NCI-H146 treated with DMSO at 0.1 percent for 48 hours (cell line): ENCODE measurements around the gene ELK4.

ENCODE experiments used
- DNase-seq: peaks from one replicate; lab custom pipeline; 2025; ENCODE audit not compliant: unreplicated experiment; lab: John Stamatoyannopoulos, UW

Gene ELK4

GRCh38 chr1:205631768-205632668 is at the start of gene ELK4:
Gene ELK4 (minus strand): TSS chr1:205632011. CDS start chr1:205623882, 8,129 bp downstream.
- peak; percentile 88 for DNase-seq

GRCh38 chr1:205681364-205681763 is 49.6 kb upstream of the ELK4 start:
- DNase-seq = no peak

- no peak for DNase-seq
Measured at GRCh38 chr1:205680073-205680851, 48.5 kb upstream of the ELK4 start, which contains the start of gene SLC45A3. Gene SLC45A3 (minus strand): TSS chr1:205680509. CDS start chr1:205664656, 15,853 bp downstream.

- no peak for DNase-seq
Measured at GRCh38 chr1:205678286-205679111, 46.7 kb upstream of the ELK4 start.

GRCh38 chr1:205677167-205677566 is 45.4 kb upstream of the ELK4 start:
- DNase-seq = no peak

- DNase-seq = no peak
Measured at GRCh38 chr1:205676597-205676996, 44.8 kb upstream of the ELK4 start.

- DNase-seq = no peak
Measured at GRCh38 chr1:205676002-205676401, 44.2 kb upstream of the ELK4 start.

- no peak for DNase-seq
Measured at GRCh38 chr1:205675247-205675646, 43.4 kb upstream of the ELK4 start.

GRCh38 chr1:205672970-205673369 is 41.2 kb upstream of the ELK4 start:
- no peak for DNase-seq

GRCh38 chr1:205672395-205672889 is 40.6 kb upstream of the ELK4 start:
- DNase-seq = no peak

- no peak for DNase-seq
Measured at GRCh38 chr1:205670611-205671430, 39.0 kb upstream of the ELK4 start.

- DNase-seq = no peak
Measured at GRCh38 chr1:205670150-205670446, 38.3 kb upstream of the ELK4 start.

GRCh38 chr1:205669341-205670149 is 37.7 kb upstream of the ELK4 start:
- no peak for DNase-seq

GRCh38 chr1:205668951-205669340 is 37.1 kb upstream of the ELK4 start:
- no peak for DNase-seq

- DNase-seq = no peak
Measured at GRCh38 chr1:205667909-205668643, 36.3 kb upstream of the ELK4 start.

- DNase-seq = no peak
Measured at GRCh38 chr1:205666372-205667166, 34.8 kb upstream of the ELK4 start.

- DNase-seq = no peak
Measured at GRCh38 chr1:205665201-205666045, 33.6 kb upstream of the ELK4 start.
